Measurements from ENCODE around the gene MRPS18A.

DNA sequence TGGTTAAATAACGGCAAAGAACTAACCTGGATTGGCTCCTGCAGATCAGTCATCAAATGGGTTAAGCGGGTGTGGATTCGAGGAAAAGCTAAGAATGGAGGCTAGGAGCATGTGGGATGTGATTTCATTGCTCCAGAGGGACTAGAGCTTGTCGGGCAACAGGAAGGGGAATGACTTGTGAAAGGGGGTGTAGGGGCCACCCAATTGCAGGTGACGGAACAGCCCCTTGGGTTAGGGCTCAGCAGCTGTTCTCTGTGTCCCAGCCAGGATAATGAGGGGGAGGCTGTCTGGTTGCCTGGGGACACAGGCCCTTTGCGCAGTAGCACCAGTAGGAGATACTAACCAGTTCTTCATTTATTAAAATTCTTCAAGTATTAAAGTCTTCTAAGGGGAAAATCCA is 25.0 kb upstream of the MRPS18A start:
- TF ChIP-seq, protein P1, sequence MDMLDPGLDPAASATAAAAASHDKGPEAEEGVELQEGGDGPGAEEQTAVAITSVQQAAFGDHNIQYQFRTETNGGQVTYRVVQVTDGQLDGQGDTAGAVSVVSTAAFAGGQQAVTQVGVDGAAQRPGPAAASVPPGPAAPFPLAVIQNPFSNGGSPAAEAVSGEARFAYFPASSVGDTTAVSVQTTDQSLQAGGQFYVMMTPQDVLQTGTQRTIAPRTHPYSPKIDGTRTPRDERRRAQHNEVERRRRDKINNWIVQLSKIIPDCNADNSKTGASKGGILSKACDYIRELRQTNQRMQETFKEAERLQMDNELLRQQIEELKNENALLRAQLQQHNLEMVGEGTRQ (IDR thresholded peaks at IDR 0.05; ENCODE audit: low read length) = no peak
- no peak for TF ChIP-seq POLR2AphosphoS5 (IDR thresholded peaks at IDR 0.05; ENCODE audit: low read depth, low read length)
- no peak for TF ChIP-seq POLR2A (IDR thresholded peaks at IDR 0.05; ENCODE audit: control extremely low read depth in 1 of 2, low read depth in 2 of 2, low read length in 2 of 2)
- TF ChIP-seq EZH2 (IDR thresholded peaks at IDR 0.05; ENCODE audit: low read depth, low read length, severe bottlenecking) = no peak
- no peak for TF ChIP-seq GABPA (IDR thresholded peaks at IDR 0.05; ENCODE audit: borderline replicate concordance, insufficient read depth, low read length)
- TF ChIP-seq, protein P2, sequence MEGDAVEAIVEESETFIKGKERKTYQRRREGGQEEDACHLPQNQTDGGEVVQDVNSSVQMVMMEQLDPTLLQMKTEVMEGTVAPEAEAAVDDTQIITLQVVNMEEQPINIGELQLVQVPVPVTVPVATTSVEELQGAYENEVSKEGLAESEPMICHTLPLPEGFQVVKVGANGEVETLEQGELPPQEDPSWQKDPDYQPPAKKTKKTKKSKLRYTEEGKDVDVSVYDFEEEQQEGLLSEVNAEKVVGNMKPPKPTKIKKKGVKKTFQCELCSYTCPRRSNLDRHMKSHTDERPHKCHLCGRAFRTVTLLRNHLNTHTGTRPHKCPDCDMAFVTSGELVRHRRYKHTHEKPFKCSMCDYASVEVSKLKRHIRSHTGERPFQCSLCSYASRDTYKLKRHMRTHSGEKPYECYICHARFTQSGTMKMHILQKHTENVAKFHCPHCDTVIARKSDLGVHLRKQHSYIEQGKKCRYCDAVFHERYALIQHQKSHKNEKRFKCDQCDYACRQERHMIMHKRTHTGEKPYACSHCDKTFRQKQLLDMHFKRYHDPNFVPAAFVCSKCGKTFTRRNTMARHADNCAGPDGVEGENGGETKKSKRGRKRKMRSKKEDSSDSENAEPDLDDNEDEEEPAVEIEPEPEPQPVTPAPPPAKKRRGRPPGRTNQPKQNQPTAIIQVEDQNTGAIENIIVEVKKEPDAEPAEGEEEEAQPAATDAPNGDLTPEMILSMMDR (IDR thresholded peaks at IDR 0.05; ENCODE audit: control extremely low read depth in 1 of 3, insufficient read depth in 1 of 3, low read depth in 1 of 3, low read length in 3 of 3) = no peak
- TF ChIP-seq CEBPB (IDR thresholded peaks at IDR 0.05; ENCODE audit: low read depth, low read length) = no peak
- TF ChIP-seq SIN3A (conservative IDR thresholded peaks at IDR 0.05 in 1 of 2, IDR thresholded peaks at IDR 0.05 in 1 of 2; ENCODE audit: low read depth in 1 of 2, low read length in 2 of 2) = no peak
- TF ChIP-seq TAF1 (IDR thresholded peaks at IDR 0.05; ENCODE audit: low read depth, low read length) = no peak
- TF ChIP-seq EP300 (IDR thresholded peaks at IDR 0.05; ENCODE audit: borderline replicate concordance in 1 of 2, low read depth in 2 of 2, low read length in 2 of 2) = no peak
- no peak for TF ChIP-seq ASH2L (IDR thresholded peaks at IDR 0.05; ENCODE audit: low read length)

Data from H1 (cell line).